ENCODE measurements around the gene ZFP36L2.

The ZFP36L2 gene

DNA sequence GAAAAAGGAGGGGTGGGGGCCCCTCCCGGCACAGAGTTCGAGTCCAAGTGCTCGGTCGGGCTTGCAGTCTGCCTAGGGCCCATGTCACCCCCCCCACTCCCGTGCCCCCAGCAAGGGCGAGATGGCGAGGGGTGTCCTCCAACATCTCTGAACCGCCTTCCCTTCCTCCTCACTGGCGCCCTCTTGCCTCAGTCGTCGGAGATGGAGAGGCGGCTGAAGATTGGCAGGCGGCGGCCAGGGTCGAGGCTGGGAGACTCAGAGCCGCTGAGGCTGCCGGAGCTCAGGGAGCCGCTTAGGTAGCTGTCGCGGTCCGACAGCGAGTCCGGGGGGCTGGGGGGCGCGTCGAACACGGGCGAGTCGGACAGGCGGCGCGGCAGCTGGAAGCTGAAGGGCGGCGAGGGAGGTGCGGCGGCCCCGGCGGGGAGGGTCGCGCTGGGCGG, 2.3 kb downstream of the ZFP36L2 start:
- in situ Hi-C loops (cut with HindIII; ENCODE audit: low sequenced_read_pairs) = loop anchor here (5.0 kb wide), 1 partner anchor 392 kb away; no protein-coding TSS in a partner anchor

DNA sequence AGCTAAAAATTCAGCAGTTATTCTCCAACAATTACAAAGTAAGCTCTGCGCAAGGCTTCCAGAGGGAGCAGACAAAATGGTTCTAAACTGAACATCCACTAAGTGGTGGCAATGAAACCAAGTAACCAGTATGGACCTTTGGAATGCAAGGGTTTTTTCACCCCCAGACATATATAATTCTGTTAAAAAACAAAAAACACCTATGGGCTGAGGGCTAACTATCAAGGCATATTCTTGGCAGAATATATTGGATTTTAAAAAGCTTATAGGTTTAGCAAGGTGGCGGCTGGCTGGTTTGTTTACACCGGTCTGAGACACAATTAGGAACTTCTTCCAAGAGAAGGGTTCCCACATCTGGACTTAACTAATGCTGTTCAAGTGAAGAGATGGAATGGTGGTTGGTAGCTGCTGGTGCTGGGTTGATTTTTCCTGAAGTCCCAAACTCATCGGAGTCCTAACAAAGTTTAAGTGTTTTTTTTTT, 2.8 kb downstream of the ZFP36L2 start:
- in situ Hi-C loops (cut with HindIII; ENCODE audit: low sequenced_read_pairs) = loop anchor here (5.0 kb wide), 1 partner anchor 391 kb away; no protein-coding TSS in a partner anchor

DNA sequence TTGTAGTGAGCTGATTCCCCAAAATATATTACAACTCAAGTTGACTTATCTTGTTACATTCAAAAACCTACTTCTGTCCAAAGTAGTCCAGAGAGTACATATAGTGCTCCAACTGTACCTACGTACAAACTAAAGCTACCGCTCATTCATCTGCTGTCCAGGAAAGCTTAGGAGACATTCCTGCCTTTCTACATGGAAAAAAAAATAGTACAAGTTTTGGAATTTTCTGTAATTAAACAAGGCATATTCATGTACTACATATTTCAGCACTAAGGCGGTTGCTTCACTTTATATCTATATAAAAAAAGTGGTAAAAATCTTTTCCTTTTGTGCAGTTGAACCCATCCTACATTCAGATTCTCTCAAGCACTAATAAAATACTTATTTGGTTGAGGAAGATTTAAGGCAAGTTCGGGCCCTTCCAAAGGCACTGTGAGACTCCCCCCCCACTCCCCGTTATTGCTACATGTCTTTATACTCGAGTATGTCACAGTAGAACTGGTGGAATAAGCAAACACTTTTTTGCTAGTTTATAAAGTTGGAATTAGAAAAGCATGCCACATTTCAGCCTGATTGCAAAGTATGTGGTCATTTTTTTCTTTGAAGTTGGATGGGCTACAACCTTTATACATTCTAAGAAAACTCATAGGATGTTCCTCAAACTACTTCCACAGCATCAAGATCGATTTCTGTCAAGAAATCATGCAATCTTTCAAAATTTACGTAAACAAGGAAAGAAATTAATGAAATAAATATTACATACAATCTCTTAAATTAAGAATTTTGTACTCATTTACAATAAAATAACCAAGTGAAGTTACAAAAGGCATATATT, 3.7 kb downstream of the ZFP36L2 start:
- in situ Hi-C loops (cut with HindIII; ENCODE audit: low sequenced_read_pairs) = loop anchor here (5.0 kb wide), 1 partner anchor 390 kb away; no protein-coding TSS in a partner anchor

DNA sequence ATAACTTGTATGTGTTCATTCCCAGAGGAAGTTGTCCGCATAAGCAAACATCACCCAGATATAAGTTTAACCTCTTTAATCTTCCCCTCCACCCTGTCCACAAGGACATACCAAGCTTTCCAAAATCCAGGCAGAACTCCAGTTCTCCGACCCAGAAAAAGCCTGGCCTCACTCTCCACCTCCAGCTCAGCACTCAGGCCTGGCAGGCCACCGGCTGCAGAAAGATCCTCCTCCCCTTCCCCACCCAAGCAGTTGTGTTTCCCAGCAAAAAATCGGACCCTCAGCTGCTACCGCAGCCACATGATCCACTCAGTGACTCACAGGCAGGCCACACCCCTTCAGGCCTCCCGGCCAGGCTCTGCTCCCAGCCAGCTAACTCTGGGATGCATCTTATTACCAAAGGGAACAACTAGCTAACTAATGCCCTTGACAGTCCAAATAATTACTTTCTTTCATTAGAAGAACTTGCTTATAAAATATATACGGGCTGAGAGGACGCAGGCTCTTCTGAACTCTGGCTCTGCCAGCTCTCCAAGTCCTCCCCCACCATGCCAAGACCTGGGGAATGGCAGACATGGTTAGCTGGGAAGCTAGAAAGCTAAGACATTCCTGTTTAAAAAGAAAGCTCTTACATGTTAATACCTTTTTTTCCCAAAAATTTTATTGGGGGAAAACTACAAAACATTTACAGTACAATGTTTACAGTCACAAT, 4.5 kb downstream of the ZFP36L2 start:
- in situ Hi-C loops (cut with HindIII; ENCODE audit: low sequenced_read_pairs) = loop anchor here (5.0 kb wide), 1 partner anchor 390 kb away; no protein-coding TSS in a partner anchor

DNA sequence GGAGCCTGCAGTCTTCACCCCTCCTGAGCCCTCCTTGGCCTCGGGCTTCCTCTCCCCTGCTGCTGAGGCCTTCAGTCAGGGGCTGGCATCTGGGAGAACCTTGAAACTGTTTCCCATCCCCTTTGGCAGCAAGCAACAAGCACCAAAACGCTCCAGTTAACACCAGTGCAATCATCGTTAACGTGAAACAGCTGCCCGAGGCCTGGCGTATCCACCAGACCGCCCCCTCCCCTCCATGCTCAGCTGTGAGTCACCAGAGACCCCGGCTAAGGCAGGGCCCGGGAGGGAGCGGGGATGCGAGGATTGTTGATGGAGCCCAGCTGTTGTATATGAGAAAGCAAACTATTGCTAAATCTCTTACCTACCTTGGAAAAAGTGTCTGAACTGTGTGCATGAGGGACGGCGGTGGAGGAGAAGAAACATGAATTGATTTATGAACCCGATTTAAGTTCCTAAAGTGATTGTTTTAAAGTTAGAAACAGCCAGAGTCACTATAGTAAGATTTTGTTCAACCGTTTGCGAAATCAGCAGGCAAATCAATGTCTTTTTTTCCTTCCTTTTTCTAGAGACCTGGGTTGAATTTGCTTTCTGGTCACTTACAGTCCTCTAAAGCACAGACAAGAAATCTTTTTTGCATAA, 5.2 kb downstream of the ZFP36L2 start:
- in situ Hi-C loops (cut with HindIII; ENCODE audit: low sequenced_read_pairs) = loop anchor here (5.0 kb wide), 1 partner anchor 389 kb away; no protein-coding TSS in a partner anchor

DNA sequence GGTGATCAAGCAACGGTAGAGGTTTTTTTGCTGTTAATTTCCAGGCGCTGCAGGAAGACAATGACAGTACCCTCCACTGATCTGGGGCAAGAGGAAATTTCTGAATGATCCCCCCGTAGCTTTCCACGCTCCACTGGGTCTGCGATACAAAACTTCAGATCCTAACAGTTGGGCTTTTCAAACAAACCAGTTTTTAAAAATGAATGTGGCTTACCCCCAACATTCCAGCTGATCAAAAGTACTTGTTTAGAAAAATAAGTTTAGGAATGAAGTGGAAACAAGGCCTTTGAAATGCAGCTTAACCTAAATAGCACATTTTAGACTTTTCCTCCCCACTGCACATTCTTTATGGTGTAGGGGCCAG, 5.7 kb downstream of the ZFP36L2 start:
- in situ Hi-C loops (cut with HindIII; ENCODE audit: low sequenced_read_pairs) = loop anchor here (5.0 kb wide), 1 partner anchor 388 kb away; no protein-coding TSS in a partner anchor

DNA sequence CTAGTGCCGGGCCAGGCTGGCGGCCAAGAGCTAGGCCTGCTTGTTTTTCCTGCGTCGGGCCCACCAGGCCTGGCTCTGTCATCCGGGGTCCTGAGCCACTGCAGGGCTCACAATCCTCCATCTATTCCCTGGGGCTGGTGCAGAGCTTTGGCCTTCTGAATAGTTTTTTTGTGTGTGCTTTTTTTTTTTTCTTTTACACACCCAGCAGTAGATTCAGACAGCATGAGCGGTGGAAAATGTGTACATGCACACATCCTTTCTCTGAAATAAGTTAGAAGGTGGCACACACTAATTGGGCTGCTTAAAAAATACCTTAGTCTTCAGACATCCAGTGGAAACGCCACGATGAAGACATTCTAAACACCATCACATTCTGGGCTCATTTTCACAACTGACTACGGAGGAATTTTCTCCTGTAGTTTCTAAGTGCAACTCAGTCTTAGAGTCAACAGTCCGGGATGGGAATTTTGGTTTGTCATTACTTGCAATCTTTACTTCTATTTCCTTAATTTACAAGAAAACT, 6.1 kb downstream of the ZFP36L2 start:
- in situ Hi-C loops (cut with HindIII; ENCODE audit: low sequenced_read_pairs) = loop anchor here (5.0 kb wide), 1 partner anchor 388 kb away; no protein-coding TSS in a partner anchor

DNA sequence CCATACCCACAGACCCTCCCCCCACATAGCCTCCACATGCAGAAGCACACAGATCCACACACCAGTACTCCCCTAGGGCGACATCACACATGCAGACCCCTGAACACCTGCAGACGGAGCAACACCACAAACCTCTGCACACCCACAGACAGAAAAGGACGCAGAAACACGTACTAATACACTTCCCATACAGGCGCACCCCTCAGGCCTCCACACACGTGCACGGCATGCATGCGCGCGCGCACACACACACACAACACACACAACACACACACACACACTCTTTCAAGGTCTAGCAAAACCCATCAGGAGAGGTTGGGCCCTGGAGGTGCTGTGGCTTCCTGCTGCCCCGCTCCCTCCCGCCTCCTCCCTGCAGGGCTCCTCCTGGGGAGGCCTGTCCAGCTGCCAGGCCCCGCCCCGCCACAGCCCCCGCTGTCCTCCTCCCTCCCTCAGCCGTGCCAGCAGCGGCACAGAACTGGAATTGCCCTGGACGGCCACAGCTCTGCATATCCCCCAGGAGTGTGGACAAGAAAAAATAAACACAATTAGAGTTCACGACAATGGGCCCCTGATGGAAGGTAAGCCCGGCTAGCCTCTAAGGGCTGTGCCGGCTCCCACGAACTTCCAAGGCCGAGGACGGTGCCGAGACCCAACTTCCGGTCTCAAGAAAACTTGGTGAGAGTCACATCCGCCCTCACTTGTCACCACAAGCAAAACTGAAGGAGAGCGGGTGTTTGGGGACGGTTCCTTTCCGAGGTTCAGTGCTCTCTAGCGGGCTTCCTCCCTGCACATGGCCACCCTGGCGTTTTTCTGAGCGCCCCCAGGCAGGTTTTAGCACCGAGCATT, 6.8 kb downstream of the ZFP36L2 start:
- in situ Hi-C loops (cut with HindIII; ENCODE audit: low sequenced_read_pairs) = loop anchor here (5.0 kb wide), 2 partner anchors 107 to 387 kb away; no protein-coding TSS in a partner anchor

DNA sequence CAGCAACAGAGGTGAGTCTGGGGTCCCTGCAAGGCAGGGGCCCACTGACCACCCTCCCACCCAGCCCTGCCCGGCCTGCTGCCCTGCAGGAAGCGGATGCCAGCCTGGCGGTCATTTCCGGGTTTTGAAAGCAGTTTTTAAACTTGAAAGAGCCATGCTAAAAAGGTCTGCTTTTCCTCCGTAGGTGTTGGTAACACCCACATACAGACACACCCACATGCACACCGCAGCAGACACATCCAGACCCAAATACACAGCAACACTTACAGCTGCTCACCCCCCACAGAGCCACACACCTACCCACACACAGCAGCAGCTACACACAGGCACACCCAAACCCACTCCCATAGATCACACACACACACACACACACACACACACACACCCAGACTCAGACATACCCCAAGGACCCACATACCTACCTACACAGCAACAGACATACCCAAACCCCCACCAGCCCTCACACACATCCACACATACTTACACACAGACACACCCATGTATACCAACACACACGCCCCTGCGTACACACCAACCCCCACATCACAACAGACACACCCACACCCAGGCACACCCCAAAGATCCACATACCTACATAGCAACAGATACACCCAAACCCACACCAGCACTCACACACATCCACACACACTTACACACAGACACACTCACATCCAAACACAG, 7.6 kb downstream of the ZFP36L2 start:
- in situ Hi-C loops (cut with HindIII; ENCODE audit: low sequenced_read_pairs) = loop anchor here (5.0 kb wide), 1 partner anchor 107 kb away; no protein-coding TSS in a partner anchor

DNA sequence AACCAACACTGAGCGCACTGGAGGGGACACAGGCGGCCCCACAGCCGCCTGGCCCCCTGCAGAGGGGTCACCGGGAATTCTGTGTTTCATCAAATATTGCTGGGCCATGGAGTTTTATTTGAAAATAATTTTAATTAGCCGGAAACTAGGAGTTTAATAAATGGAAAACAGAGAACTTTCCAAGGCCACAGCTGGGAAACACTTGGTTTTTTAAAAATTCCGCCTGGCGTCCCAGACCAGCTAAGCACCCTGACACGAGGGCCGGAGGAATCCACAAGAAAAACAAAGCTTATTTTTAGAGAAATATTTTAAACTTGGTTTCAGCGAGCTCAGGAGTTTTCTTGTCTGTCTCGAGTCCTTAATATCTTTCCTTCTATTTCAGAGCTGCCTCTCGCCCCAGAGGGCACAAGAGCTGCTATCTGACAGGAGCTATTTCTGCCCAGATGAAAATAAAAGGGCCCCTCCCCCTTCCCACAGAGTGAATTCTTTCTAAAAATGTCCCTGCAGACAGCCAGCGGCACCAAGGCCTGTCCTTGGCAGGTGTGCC, 8.2 kb downstream of the ZFP36L2 start:
- in situ Hi-C loops (cut with HindIII; ENCODE audit: low sequenced_read_pairs) = loop anchor here (5.0 kb wide), 1 partner anchor 106 kb away; no protein-coding TSS in a partner anchor

DNA sequence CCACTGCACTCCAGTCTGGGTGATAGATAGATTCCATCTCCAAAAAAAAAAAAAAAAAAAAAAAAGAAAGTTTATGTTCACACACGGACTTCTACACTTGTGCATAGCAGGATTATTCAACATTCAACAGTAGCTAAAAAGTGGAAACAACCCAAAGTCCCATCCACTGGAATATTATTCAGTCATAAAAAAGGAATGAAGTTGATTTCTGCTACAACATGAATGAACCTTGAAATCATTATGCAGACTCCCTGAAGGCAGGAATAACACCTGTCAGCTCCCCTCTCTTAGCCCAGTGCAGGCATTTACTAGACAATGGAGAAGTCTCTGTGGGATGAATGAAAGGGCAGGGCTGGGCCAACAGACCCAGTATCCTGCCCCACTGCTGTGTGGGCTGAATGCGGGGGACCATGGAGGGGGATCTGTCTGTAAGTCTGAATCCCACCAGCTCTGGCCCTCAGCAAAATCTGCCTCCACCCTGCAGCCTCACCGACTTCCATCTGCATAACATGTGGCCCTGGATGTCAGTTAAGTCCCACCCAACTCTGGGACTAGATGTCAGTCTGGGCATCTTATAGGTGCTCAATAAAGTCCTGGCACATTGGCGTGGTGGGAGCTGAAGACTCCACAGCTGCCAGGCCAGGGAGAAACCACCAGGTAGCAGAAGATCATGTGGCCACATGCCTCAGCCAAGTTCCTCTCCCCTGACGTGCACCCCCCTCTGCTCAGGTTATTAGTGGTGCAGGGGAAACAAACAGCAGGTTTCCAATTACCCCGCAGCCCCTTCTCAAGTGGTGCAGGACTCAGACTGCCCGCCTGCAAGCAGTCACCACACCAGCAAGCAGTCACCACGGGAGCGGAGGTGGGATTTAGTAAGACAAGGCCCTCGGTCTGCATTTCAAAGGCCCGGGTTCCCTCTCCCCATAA, 8.9 kb downstream of the ZFP36L2 start:
- in situ Hi-C loops (cut with HindIII; ENCODE audit: low sequenced_read_pairs) = loop anchor here (5.0 kb wide), 1 partner anchor 105 kb away; no protein-coding TSS in a partner anchor

DNA sequence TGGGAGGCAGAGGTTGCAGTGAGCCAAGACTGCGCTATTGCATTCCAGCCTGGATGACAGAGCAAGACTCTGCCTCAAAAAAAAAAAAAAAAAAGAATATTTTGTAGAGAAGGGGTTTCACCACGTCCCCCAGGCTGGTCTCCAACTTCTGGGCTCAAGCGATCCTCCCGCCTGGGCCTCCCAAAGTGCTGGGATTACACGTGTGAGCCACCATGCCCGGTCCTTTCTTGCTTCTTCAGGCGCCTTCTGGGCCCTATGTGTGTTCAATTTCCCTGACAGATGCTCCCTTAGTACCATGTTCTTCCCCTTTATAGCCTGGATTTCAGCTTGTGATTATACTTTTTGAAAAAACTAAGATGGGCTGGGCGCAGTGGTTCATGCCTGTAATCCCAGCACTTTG, 9.8 kb downstream of the ZFP36L2 start:
- in situ Hi-C loops (cut with HindIII; ENCODE audit: low sequenced_read_pairs) = loop anchor here (5.0 kb wide), 1 partner anchor 104 kb away; no protein-coding TSS in a partner anchor

DNA sequence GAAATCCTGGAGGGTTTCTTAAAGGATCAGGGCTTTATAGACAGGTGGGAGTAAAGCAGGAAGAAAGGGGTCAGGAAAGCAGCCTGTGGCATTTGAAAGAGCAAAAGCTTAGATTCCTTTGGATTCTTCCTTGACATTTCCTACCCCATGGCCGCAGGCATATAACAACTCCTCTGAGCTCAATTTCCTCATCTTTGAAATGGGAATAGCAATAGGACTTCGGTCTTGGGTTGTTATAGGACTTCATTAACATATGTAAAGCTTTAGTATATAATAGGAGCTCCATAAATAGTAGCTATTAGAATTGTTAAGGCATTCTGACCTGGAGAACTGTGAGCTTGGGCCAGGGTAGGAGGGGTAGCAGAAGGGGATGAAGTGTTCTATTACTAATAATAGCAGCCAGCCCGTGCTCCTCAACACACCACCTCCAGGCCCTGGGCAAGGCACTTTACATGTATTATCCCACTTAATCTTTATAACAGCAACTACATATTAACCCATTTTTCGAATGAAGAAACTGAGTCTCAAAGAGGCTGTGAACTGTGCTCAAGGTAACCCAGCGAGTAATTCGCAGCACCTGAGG, 10.6 kb downstream of the ZFP36L2 start:
- in situ Hi-C loops (cut with HindIII; ENCODE audit: low sequenced_read_pairs) = loop anchor here (5.0 kb wide), 1 partner anchor 103 kb away; no protein-coding TSS in a partner anchor

DNA sequence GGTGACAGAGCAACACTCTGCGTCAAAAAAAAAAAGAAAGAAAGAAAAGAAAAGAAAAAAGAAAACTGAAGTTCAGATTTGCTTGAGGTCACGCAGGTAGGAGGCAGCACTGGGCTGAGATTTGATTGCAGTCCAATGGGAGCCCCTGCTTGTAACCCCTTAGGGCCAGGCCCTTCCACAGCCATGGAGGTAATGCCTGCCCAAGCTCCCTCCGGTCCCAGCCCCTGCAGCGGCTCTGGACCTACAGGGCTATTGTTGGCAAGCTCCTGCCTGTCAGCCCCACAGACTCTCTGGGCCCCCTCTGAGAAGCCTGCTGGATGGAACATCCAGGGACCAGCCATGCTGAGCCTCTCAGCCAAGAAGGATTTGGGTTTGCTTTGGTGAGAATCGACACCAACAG, 12.2 kb downstream of the ZFP36L2 start:
- in situ Hi-C loops (cut with HindIII; ENCODE audit: low sequenced_read_pairs) = no loop called here

DNA sequence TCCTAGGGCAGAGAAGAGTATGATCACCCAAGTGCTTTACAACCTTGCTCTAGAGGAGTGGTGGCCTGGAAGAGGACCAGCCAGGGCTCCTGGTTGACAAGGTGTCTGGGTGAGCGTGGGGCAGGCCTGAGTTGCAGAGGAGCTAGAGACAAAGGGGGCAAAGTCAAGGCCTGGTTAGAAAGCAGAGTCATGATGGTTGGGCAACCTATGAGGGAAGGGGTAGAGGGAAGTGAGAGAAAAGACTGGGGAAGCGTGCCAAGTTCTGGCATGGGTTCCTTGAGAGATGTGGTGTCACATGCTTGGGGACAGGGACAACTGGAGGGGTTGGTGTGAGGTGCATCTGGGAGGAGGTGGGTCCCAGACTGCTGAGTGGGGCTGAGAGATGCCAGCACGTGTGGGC, 13.5 kb downstream of the ZFP36L2 start:
- in situ Hi-C loops (cut with HindIII; ENCODE audit: low sequenced_read_pairs) = no loop called here

DNA sequence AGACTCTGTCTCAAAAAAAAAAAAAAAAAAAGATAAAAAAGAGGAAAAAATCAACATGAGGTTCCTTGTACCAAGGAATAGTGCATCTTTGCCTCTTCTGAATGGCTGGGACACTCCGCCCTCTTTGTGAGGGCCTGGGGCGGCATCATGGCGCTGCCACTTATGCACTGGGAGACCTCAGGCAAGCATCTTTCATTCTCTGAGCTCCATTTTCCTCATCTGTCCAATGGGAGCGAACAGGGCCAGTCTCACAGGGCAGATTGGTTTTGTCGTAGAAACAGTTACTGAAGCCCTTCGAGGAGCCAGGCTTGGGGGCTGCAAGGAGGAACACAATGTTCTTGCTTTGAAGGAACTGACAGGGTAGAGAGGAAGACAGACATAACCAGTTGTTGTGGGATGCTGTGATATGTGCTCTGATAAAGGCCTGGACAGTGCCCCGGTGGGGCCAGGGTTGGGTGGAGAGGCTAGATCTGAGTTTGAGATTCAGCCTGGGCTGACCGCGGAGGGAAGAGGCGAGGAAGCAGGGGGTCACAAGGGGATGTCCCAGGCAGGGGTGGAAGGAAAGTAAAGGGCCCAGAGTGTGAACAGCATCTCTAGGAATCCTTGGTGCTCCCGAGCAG, 14.1 kb downstream of the ZFP36L2 start:
- in situ Hi-C loops (cut with HindIII; ENCODE audit: low sequenced_read_pairs) = no loop called here

Measured in endothelial cell of hepatic sinusoid (primary cell).